ENCODE data around the gene SORCS3.

The SORCS3 gene

GRCh38 chr10:104892879-104893617 is 252.0 kb downstream of the SORCS3 start:
- TF ChIP-seq CTCF (conservative IDR thresholded peaks at IDR 0.05; ENCODE audit: low read depth, low read length) = no peak
- no peak for DNase-seq (ENCODE audit: low read depth)
- H3K4me3 ChIP-seq (ENCODE audit: low read length) = no peak overlapping the region

GRCh38 chr10:104893701-104894100 is 252.6 kb downstream of the SORCS3 start:
- H3K4me3 ChIP-seq (ENCODE audit: low read length) = no peak overlapping the region
- no peak for TF ChIP-seq CTCF (conservative IDR thresholded peaks at IDR 0.05; ENCODE audit: low read depth, low read length)
- no peak for DNase-seq (ENCODE audit: low read depth)

GRCh38 chr10:104894681-104895080 is 253.6 kb downstream of the SORCS3 start:
- no peak for TF ChIP-seq CTCF (conservative IDR thresholded peaks at IDR 0.05; ENCODE audit: low read depth, low read length)
- DNase-seq (ENCODE audit: low read depth) = no peak
- no peak overlapping the region for H3K4me3 ChIP-seq (ENCODE audit: low read length)

GRCh38 chr10:104895541-104895940 is 254.5 kb downstream of the SORCS3 start:
- DNase-seq (ENCODE audit: low read depth) = no peak
- H3K4me3 ChIP-seq (ENCODE audit: low read length) = no peak overlapping the region
- no peak for TF ChIP-seq CTCF (conservative IDR thresholded peaks at IDR 0.05; ENCODE audit: low read depth, low read length)

- no peak for TF ChIP-seq CTCF (conservative IDR thresholded peaks at IDR 0.05; ENCODE audit: low read depth, low read length)
- DNase-seq (ENCODE audit: low read depth) = no peak
- H3K4me3 ChIP-seq (ENCODE audit: low read length) = no peak overlapping the region
Observed at GRCh38 chr10:104895981-104896380, 254.9 kb downstream of the SORCS3 start.

- no peak overlapping the region for H3K4me3 ChIP-seq (ENCODE audit: low read length)
- TF ChIP-seq CTCF (conservative IDR thresholded peaks at IDR 0.05; ENCODE audit: low read depth, low read length) = no peak
- no peak for DNase-seq (ENCODE audit: low read depth)
Observed at GRCh38 chr10:104897696-104898095, 256.6 kb downstream of the SORCS3 start.

GRCh38 chr10:104899779-104900178 is 258.7 kb downstream of the SORCS3 start:
- DNase-seq (ENCODE audit: low read depth) = no peak
- TF ChIP-seq CTCF (conservative IDR thresholded peaks at IDR 0.05; ENCODE audit: low read depth, low read length) = no peak
- H3K4me3 ChIP-seq (ENCODE audit: low read length) = no peak overlapping the region

Data from retinal pigment epithelial cell (primary cell).